ENCODE results near the gene MICB.
A peak's percentile ranks its signal among the peaks of the same experiment; 100 is the strongest.

Gene MICB

GRCh38 chr6:31541658-31542521 lies 43.9 kb downstream of the MICB start, which contains the start of gene DDX39B:
Gene DDX39B, minus strand, starts transcription at chr6:31542003. Its CDS starts 1,471 bp downstream, at chr6:31540532.
- DNase-seq = peak; percentile 91 to 97

GRCh38 chr6:31543639-31544038 lies 45.7 kb downstream of the MICB start:
- no peak for DNase-seq

- DNase-seq = no peak
Measured at GRCh38 chr6:31544676-31545075, 46.7 kb downstream of the MICB start.

DNA sequence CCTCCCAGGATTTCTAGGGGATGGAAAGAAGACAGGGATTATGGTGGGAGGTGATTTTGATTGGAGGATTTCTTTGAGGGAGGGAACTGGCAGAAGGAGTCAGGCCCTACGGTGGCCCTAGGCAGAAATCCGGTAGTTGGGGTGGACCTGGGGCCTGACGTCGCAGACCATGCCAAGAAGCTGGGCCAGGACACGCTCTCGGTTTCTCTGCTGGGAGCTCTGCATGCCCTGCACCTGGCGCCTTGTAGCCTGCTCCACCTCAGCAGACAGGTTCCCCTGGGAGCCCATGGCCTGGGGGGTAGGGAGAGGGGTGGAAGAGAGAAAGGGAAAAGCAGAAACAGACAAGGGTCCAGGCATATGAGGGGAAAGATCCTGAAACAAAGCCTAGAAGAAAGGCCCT lies 47.3 kb downstream of the MICB start:
- DNase-seq = no peak

GRCh38 chr6:31546339-31546957 lies 48.5 kb downstream of the MICB start, which contains the start of gene ATP6V1G2:
Gene ATP6V1G2, minus strand, starts transcription at chr6:31546608. Its CDS starts 49 bp downstream, at chr6:31546559.
- DNase-seq = peak; percentile 61 to 87

GRCh38 chr6:31546958-31547726 lies 49.2 kb downstream of the MICB start, which contains the start of gene NFKBIL1:
Gene NFKBIL1, plus strand, starts transcription at chr6:31547608. Its CDS starts 87 bp downstream, at chr6:31547695.
- DNase-seq = peak; percentile 94 to 99

DNA sequence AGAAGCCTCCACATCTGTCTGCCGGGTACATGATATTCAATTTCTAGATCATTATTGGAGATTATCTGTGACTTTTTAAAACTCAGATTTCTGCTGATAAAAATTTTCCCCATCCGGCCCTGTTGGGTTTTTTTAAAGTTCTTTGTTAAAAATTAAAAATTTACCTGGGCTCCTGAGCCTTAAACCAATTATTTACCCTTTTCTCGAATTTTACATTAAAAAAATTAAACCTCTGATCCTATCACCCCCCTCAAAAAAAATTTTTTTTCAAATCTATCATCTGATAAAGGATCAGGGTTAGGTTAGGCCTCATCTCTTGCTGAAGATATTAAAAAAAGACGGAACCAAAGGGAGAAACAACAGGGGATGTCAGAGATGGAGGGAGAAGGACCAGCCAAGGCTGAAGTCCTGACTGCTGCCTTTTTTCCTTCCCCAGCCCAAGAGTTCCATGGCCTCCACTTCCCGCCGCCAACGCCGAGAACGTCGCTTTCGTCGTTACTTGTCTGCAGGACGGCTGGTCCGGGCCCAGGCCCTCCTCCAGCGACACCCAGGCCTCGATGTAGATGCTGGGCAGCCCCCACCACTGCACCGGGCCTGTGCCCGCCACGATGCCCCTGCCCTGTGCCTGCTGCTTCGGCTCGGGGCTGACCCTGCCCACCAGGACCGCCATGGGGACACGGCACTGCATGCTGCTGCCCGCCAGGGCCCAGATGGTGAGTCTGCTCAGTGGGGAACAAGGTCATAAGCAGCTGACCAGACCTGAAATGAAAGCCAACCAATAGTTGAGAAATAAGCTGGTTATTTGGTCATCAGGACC lies 50.0 kb downstream of the MICB start:
- no peak for DNase-seq

- no peak for DNase-seq
Measured at GRCh38 chr6:31548544-31548873, 50.6 kb downstream of the MICB start.

GRCh38 chr6:31551371-31551770 lies 53.4 kb downstream of the MICB start:
- DNase-seq = peak; percentile 23 to 74

GRCh38 chr6:31556307-31556706 lies 58.4 kb downstream of the MICB start:
- no peak for DNase-seq

DNA sequence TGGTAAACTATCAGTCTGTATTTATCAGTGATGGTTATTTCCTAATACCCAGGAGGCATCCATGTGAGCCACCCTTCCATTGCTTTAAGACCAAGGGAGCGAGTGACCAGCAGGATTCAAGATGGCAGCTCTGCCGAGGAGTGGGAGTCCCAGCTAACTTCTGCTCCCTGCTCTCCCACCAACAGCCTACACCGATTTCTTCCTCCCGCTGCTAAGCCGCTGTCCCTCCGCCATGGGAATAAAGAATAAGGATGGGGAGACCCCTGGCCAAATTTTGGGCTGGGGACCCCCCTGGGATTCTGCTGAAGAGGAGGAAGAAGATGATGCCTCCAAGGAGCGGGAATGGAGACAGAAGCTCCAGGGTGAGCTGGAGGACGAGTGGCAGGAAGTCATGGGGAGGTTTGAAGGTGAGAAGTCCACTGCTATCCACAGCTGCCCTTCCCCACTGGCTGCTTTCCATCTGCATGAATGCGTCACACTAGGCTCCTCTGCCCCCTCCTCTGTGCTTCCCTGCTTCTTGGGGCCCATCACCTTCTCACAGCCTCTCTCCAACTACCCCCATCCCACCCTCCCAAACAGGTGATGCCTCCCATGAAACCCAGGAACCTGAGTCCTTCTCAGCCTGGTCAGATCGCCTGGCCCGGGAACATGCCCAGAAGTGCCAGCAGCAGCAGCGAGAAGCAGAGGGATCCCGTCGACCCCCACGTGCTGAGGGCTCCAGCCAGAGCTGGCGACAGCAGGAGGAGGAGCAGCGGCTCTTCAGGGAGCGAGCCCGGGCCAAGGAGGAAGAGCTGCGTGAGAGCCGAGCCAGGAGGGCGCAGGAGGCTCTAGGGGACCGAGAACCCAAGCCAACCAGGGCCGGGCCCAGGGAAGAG lies 59.7 kb downstream of the MICB start:
- DNase-seq = no peak

- DNase-seq = no peak
Measured at GRCh38 chr6:31558318-31558625, 60.3 kb downstream of the MICB start.

DNA sequence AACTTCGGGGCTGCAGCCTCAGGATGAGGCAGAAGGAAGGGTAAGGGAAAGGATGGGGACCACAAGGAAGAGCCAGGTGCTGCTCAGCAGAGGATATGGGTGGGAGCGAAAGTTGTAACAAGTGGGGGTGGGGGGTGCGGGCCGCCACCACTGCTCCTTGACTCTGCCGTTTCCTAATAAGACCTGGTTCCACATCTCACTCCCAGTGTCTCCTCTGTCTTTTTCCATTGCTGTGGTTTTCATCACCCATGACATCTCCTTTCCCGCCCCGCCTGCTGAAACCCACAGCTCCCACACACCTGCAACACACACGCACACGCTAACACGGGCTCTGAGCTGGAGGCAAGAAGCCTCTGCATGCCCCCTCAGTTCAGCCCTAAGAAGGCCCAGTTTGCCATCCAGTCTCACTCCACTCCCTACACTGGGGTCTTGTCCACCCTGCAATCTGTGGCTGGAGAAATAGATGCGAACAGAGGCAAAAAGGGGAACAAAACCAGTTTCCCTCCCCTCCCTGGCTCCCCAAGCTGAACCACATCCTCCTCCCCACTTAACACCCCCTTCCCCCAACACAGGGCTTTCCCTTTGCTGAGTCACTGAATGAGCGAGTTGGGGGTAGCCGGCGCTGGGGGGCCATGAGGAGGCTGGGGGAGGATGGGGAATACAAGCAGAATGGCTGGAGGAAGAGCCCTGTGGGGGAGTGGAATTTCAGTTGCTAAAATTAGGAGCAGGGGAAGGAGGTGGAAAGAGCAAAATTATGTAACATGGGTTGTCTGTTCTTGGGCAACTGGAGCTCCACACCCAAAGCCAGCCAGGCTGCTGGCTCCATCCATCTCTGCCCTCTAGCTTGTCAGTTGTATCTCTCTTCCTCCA lies 60.9 kb downstream of the MICB start:
- no peak for DNase-seq

- DNase-seq = no peak
Measured at GRCh38 chr6:31559606-31559957, 61.6 kb downstream of the MICB start.

DNA sequence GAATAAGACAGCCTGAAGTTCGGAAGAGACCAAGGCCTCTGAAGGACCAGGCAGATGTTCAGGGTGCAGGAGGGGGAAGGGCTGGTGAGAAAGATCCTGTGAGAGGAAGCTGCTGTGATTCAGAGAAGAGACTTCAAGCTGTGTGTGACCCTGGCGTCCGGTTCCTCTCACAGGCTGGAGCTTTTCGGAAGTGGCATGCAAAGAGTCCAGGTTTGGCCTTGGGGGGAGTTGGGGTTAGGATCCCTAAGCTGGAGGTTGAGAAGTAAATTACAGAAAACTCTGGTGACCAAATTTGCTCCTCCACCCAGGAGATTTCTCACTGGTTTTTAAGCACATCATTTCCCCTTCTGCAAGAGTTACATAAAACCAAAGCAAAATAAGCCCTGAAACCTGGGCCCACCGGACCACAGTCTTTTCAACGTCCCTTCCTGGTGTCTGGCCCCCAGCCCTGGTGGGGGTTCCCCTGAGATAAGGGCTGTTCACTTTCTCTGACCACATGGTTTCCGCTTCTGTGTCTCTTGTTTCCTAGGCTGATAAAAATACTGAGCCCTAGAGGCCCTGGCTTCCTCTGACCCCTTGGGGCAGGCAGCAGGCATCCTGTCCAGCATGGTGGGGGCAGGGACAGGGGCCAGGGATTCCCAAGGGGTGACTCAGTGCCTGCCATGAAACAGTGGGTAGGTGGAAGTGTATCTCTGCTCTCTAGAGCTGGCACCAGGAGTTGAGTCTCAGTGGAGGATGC lies 62.2 kb downstream of the MICB start:
- DNase-seq = peak; percentile 82 to 92

GRCh38 chr6:31560697-31561058 lies 62.7 kb downstream of the MICB start:
- DNase-seq = no peak
